Stomach (tissue), 4 donors: Measurements from ENCODE around the gene HLA-F.

Experiments
- EP300 ChIP-seq: sonication (generic); formaldehyde crosslinking; IDR thresholded peaks from one replicate; pipeline ENCODE4 v1.6.1; 2017; ENCODE audit warnings: antibody characterized with exemption
- POLR2A ChIP-seq, 4 donors: fragments of 450-650 bp; IDR thresholded peaks; one replicate each; pipeline ENCODE4 v1.6.1; 2016; ENCODE audit warnings: antibody characterized with exemption in 4 of 4, control low read depth in 2 of 4, mild to moderate bottlenecking in 1 of 4, moderate library complexity in 1 of 4
- TF ChIP-seq, protein P1 (sequence below), 7 experiments: fragments of 450-650 bp in 4 of 7; fragments of 200-600 bp in 3 of 7; sonication (generic) in 3 of 7; IDR thresholded peaks; one replicate each; pipeline ENCODE4 v1.5.1; 2016 to 2019; ENCODE audit warnings: antibody characterized with exemption in 7 of 7, control low read depth in 2 of 7, mild to moderate bottlenecking in 1 of 7

DNA sequence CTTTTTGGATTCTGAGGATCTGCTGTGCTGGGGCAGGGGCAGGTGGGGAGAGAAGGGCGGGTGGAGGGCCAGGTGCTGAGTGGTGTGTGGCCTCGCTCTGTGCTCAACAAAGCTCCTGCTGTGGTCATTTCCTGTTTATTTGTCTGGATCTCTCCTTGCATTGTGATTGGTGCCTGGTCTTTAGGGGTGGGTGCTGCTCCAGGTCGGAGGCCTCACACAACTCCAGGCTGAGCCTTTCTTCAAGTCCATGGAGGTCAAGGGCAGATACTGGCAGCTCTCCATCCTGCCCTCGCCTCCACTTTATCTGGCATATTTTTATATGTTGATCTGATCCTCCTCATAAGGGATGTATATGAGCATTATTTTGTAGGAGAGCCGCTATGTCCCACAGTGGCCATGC lies 36.2 kb downstream of the HLA-F start:
- TF ChIP-seq EP300 (no peak), POLR2A (IDR thresholded peaks at IDR 0.05) (no peak)
- TF ChIP-seq, protein P1, sequence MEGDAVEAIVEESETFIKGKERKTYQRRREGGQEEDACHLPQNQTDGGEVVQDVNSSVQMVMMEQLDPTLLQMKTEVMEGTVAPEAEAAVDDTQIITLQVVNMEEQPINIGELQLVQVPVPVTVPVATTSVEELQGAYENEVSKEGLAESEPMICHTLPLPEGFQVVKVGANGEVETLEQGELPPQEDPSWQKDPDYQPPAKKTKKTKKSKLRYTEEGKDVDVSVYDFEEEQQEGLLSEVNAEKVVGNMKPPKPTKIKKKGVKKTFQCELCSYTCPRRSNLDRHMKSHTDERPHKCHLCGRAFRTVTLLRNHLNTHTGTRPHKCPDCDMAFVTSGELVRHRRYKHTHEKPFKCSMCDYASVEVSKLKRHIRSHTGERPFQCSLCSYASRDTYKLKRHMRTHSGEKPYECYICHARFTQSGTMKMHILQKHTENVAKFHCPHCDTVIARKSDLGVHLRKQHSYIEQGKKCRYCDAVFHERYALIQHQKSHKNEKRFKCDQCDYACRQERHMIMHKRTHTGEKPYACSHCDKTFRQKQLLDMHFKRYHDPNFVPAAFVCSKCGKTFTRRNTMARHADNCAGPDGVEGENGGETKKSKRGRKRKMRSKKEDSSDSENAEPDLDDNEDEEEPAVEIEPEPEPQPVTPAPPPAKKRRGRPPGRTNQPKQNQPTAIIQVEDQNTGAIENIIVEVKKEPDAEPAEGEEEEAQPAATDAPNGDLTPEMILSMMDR (IDR thresholded peaks at IDR 0.05): no peak
